Measurements from ENCODE around the gene GOLGA6A. TPM values are rescaled to one million over a fixed set of nuclear protein-coding genes. Genes with fewer than 3 reads are reported as not detected.

Gene GOLGA6A
- total RNA-seq, 1 experiment from 2014 or later: not detected

- Histone ChIP-seq H2AFZ (ENCODE audit: low read length) (no peak overlapping the region), H3K9me2 (replicated peaks; ENCODE audit: low read length) (no peaks in the 10 kb centered on the region), H3K9ac (ENCODE audit: low read length) (no peak overlapping the region), H3K9me3 (ENCODE audit: low read length) (no peaks in the 10 kb centered on the region), H3K4me3 (ENCODE audit: low read length) (peak overlapping the region; percentile 24; the same call in 1 of the 2 replicates), H3K36me3 (ENCODE audit: low read depth, low read length) (no peaks in the 10 kb centered on the region), H3K4me1 (ENCODE audit: insufficient read depth, low read length) (peaks cover 7% of the 10 kb centered on the region; the same call in 1 of the 2 replicates), H3K27ac (ENCODE audit: low read length) (no peak overlapping the region), H3F3A (ENCODE audit: low read length, unreplicated experiment) (no peaks in the 10 kb centered on the region), H4K20me1 (ENCODE audit: low read length) (no peaks in the 10 kb centered on the region), H3K4me2 (ENCODE audit: low read length) (peak overlapping the region; percentile 64), H3K27me3 (ENCODE audit: low read length) (peaks cover 43% of the 10 kb centered on the region), H3K79me2 (ENCODE audit: low read length) (no peaks in the 10 kb centered on the region)
- TF ChIP-seq EZH2phosphoT487 (IDR thresholded peaks at IDR 0.05; ENCODE audit: borderline replicate concordance, low read length) (no peak), CTCF (conservative IDR thresholded peaks at IDR 0.05; ENCODE audit: low read depth, low read length) (no peak), EZH2 (IDR thresholded peaks at IDR 0.05; ENCODE audit: low read length, unreplicated experiment) (no peak)
- BruUV-seq (replicated peaks): no TSS peak
- POLR2A ChIA-PET (ENCODE audit: unreplicated experiment): no interaction called here
- ATAC-seq: no peak
- intact Hi-C loops (cut with micrococcal nuclease): no loop called here
- CTCF ChIA-PET: interaction anchor here (0.7 kb wide), 1 partner anchor 1017 kb away, joined by 7 read pairs; no protein-coding TSS in a partner anchor
- DNase-seq: no peak
These were observed 48.7 kb upstream of the GOLGA6A start for GRCh38 chr15:74130849-74131627.

GRCh38 chr15:74130155-74130848, 48.0 kb upstream of the GOLGA6A start, which contains the start of gene ISLR2:
TSS of gene ISLR2 (plus strand) at chr15:74130586. CDS start at chr15:74132755, 2,169 bp downstream.
- Histone ChIP-seq H3K36me3 (ENCODE audit: low read depth, low read length) (no peaks in the 10 kb centered on the region), H3K9ac (ENCODE audit: low read length) (no peak within 1 kb of the TSS), H3K79me2 (ENCODE audit: low read length) (no peaks in the 10 kb centered on the region), H3K4me2 (ENCODE audit: low read length) (peak within 1 kb of the TSS; percentile 64), H3F3A (ENCODE audit: low read length, unreplicated experiment) (no peaks in the 10 kb centered on the region), H3K4me1 (ENCODE audit: insufficient read depth, low read length) (peaks cover 4% of the 10 kb centered on the region; the same call in 1 of the 2 replicates), H3K27me3 (ENCODE audit: low read length) (peaks cover 44% of the 10 kb centered on the region), H4K20me1 (ENCODE audit: low read length) (no peaks in the 10 kb centered on the region), H3K27ac (ENCODE audit: low read length) (no peak within 1 kb of the TSS), H2AFZ (ENCODE audit: low read length) (peak within 1 kb of the TSS; percentile 53; the same call in 1 of the 2 replicates), H3K9me2 (replicated peaks; ENCODE audit: low read length) (no peaks in the 10 kb centered on the region), H3K4me3 (ENCODE audit: low read length) (peak within 1 kb of the TSS; percentile 24; the same call in 1 of the 2 replicates), H3K9me3 (ENCODE audit: low read length) (no peaks in the 10 kb centered on the region)
- no peak for ATAC-seq
- CTCF ChIA-PET: interaction anchor here (0.6 to 0.7 kb wide), 2 partner anchors 190 to 1016 kb away, joined by 3 to 7 read pairs; no protein-coding TSS in a partner anchor
- POLR2A ChIA-PET (ENCODE audit: unreplicated experiment): no interaction called here
- intact Hi-C loops (cut with micrococcal nuclease): no loop called here
- no TSS peak for BruUV-seq (replicated peaks)
- TF ChIP-seq EZH2phosphoT487 (IDR thresholded peaks at IDR 0.05; ENCODE audit: borderline replicate concordance, low read length) (0 out of 2 replicates have a peak, but pooled peaks have one; percentile 64), CTCF (conservative IDR thresholded peaks at IDR 0.05; ENCODE audit: low read depth, low read length) (no peak), EZH2 (IDR thresholded peaks at IDR 0.05; ENCODE audit: low read length, unreplicated experiment) (peak; percentile 76)
- no peak for DNase-seq
